Left forelimb (tissue), 1 donor: ENCODE measurements around the gene GTSF1L.

ENCODE experiments used
- DNase-seq: peaks from one replicate; pipeline ENCODE4 v3.0.0-alpha.2; 2018; ENCODE audit warnings: low spot score

GTSF1L gene

DNA sequence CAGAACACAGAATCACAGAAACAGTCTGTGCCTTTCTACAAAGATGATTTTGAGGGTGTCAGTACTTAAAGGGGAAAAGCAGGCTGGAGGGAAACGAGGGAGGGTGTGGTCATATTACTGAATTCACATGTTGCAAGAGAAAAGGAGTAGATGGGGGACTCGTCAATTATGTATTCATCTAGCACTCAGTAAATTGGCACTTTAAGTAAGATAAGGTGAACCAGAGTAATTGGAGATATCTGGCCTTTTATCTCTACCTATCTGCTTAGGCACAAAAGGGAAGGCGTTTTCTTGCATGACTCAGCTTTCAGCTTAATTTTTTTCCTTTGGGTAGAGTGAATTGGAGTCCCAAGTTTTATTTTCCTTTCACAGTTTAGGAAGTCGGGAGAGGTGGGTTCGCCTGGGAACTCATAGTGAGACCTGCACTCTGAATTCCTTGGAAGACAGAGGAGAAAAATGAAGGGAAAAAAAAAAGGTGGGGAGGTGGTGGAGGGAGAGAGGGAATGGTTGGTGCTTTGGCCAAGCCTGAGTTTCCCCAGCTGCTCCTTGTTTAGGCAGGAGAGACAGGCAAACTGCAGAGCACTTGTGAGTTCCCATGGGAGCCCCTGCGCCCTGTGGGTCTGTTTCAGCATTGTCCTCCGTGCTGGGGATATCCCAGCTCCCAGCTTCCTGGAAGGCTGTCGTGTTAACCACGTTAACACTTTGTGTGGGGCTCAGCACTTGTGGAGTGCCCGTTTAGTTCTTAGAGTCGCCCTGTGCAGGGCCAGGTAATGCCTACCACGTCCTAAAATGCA lies 19.7 kb upstream of the GTSF1L start:
- DNase-seq: no peak

DNA sequence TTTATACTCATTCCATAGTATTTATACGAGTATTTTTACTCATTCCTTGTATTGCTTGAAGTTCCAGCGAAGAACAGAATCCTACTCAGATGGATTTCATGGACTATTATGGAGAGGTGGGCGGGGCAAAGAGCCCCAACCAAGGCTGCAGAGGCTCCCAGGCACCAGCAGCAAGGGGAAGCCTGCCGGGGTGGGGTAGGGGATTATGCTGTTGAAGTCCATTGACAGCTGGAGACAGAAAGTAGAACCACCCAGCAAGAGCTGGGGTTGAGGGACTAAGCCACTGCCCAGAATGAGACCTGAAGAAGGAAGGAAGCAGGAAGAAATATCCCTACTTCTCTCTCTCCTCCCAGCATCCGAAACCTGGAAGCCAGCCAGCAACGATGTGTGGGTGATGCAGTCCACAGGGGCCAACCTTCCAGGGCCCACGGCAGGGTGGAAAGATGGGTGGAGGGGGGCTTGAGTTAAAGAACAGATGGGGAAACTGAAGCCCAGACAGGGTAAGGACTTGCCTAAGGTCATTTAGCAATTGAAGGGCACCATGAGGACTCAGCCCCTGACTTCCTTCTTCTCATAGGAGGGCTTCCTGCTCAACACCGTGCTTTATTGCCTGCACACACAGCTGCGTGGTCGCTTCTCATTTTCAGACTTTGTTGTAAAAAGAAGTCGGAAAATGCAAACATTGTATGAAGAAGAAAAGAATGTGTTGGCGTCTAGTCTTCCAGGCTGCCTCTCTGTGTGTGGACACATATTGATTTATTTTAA lies 18.3 kb upstream of the GTSF1L start:
- DNase-seq: no peak

DNA sequence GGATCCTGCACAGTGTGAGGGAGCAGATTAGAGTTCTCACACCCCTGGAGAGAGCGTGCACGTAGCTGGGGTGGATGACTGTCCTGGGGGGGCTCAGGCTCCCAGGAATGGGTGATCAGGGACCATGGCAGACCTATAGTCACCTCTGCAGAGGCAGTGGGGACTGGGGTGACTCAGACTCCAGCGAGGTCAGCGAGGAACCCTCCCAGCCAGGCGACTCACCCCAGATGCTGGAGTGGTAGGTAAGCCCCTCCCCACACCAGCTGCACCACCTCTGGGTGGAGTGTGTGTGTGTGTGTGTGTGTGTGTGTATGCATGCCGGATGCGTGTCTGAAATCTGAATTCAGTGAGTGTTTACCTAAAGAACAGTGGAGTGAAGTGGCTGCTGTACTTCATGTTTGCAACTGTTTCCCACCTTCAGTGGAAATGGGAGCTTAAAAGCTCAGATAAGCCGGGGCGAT lies 17.4 kb upstream of the GTSF1L start:
- no peak for DNase-seq

DNA sequence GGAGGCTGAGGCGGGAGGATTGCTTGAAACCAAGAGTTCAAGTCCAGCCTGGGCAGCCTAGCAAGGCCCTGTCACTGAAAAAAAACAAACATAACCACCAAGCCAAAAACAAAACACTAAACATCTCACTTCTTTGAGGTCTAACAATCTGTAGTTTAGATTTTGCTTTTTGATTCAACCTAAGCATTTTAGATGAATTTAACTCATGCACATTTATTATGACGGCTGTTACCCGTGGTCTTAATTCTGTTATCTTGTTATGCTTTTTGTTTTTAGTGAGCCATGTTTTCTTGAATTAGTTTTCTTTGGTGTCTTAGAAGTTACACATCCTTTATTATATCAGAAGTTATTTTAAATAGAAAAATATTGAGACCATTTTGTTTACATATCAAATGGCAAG lies 13.8 kb upstream of the GTSF1L start:
- DNase-seq: no peak

DNA sequence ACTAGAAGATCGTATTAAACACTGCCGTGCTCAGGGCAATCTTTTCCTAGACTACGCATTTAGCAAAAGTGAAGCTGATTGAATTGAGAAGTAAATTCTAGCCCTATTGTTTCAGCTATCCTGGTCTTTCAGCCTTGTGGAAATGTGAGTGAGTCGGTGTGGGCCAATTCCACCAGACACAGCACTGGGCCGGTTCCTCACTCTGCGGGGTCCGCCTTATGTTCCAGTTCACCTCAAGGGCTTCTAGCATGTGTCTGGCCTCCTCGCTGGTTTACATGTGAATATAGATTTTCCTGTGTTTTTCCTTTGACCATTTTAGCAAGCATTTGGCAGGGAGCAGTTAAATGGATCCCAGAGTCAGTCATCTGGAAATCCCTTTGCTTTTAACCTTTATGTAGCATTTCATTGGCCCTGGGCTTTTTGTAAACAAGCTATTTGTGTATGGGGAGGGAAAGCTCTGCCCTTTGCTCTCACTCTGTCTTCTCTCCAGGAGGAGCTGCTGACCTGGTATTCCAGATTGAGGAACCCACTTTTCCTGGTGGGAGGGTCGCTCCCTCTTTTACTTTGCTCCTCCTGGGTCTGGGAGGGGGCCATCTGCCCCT lies 12.4 kb upstream of the GTSF1L start:
- no peak for DNase-seq

DNA sequence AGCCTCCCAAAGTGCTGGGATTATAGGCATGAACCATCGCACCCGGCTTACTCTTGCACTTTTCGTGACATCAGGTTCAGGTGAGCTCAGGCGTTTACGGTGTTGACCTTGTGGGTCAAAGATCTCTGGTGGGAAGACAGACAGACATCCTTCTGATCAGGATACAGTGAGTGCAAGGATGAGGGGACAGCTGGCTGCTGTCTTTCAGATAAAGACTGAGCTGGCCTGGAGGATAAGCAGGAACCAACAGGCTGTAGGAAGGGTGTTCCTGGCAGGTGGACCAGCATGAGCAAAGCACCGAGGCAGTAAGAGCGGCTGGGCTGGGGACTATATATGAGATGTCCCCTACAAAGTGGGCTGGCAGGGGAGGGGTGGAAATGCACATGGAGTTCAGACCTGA lies 11.1 kb upstream of the GTSF1L start:
- no peak for DNase-seq

DNA sequence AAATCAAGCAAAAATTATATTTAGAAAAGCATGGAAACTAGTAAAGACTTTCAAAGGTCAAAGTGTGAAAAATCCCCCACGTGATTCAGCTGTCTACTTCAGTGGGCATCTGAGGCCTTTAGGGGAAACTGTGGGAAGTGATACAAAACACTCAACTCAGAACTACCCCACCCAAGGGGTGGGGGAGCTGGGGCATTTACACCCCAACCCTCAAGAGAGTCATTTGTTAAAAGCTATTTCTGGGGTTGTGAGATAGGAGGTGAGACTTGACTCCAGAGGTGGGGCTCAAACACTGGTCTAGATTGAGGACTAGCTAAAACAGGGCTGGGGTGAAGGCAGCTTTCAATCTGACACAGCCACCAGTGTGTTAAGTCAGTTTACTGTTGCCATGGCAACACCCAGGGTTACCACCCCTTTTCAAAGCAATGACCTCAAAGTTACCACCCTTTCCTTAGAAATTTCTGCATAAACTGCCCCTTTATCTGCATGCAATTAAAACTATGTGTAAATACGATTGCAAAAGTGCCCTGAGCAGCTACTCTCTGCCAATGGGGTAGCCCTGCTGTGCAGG lies 9.9 kb upstream of the GTSF1L start:
- DNase-seq: no peak

DNA sequence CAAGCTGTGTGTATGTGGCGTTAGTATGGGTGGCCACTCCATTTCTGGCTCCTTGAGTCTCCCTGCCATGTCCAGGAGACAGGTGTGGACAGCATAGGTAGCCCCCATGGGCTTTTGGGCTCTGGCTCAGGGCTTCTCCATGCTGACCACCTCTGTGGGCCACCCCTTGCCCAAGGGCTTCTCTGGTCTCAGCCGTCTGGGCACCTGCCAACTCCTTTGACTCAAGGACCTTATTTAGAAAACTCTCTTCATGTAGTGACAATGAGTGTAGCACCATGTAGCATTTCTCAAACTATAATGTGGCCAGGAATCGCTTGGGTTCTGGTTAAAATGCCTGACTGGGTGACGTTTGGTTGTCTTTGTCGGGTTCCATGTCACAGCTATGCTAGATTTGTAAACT lies 5.1 kb upstream of the GTSF1L start:
- no peak for DNase-seq

DNA sequence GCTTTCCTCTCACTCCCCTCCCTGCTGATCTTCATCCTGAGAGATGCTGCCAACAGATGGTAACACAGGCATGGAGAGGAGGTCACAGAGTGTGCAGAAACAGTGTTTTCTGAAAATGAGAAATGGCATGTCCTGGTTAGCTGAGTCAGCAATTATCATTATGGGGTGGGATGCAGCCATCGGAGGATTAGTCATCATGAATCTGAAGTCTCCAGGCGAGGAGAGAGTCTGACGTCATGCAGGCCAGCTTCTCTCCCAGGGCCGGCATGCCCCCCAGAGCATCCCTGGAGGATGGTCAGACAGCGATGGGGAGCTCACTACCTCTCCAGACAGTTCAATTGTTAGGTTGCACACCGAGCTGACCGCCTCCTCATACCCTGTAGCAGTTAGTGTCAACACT lies 4.7 kb upstream of the GTSF1L start:
- DNase-seq: no peak

DNA sequence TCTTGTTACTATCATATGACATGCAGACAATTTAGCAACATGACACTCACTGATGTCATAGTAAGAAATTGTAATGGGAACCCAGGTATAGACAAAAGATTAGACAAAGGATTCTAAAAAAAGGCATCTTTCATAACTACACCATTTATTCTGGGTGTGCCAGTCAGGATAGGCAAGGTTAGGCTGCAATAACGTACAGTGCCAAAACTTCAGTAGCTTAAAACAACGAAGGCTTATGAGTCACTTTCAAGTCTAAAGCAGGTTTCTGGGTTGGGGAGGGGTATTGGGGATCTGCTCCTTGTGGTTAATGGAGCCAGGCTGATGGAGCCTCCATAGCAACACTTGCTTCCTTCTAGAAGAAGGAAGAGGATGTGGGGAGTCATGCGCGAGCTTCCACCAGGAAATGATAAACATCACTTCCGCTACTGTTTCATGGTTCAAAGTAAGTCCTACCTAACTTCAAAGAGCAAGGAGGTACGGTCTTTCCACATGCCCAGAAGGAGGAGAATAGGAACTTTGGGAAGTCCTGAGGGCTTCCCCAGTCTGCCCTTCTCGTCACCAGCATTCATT lies 2.0 kb upstream of the GTSF1L start:
- DNase-seq: no peak

DNA sequence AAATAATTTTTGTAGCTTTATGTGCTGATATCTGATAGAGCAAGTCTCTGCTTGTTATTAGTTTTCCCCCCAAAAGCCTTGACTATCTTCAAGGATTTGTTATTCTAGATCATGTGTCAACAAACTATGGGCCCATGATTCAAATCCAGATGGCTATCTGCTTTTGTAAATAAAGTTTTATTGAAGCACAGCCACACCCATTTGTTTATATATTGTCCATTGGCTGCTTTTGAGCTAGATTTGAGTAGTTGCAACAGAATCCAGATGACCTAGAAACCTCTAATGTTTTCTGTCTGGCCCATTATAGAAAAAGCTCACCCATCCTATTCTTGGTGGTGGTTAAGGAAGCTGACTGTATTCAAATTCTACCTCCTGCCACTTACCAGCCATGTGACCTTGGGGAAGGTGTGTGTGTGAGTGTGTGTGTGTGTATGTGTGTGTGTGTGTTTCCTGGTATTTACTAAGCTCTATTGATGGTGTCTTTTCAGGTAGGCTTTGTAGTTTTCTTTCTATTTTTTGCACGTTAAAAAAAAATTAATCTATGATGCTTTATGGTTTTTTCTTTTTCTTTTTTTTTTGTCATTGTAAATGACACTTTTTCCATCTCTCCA lies 1.3 kb upstream of the GTSF1L start:
- DNase-seq: no peak

DNA sequence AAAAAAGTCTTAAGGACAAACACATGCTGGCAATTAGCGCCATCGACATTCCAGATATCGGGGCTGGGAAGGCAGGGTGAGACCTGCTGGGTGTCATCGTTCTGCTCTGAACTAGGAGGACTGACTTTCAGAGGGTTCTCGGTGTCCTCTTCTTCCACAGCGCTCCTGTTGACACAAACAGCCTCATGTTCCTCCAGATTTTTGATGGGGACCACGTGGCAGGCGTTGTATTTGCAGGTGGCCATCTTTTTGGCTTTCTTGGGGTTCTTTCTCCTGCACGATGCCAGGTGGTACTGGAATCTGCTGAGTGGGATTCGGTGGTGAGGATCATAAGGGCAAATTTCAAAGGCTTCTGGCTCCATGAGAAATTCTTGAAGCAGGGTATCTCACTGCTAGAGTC lies 469 bp downstream of the GTSF1L start:
- no peak for DNase-seq

DNA sequence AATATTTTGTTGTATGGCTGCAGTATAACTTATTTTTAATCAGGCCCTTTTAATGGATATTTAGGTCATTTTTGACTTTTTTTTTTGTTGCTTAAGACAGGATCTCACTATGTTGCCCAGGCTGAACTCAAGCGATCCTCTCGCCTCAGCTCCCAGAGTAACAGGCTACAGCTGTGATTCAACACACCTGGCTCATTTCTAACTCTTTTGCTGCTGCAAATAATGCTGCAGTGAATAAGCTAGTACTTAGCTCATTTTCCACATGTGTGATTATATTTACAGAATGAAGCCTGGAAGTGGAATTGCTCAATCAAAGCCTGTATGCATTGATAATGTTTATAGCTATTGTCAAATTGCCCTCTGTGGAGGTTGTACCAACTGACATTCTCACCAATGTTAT lies 1.1 kb downstream of the GTSF1L start:
- no peak for DNase-seq

DNA sequence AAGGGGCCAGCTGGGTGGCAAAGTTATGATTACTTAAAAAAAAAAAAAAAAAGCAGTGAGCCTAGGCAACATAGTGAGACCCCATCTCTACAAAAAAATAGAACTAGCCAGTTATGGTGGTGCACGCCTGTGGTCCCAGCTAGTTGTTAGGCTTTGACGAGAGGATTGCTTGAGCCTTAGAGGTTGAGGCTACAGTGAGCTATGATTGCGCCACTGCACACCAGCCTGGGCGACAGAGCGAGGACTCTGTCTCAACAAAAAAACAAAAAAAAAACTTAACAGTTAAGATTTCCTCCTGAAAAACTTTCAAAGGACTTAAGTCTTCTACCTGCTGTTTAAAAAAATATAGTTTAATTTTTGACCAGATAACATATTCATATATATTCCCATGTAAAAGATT lies 2.4 kb downstream of the GTSF1L start:
- DNase-seq: no peak

DNA sequence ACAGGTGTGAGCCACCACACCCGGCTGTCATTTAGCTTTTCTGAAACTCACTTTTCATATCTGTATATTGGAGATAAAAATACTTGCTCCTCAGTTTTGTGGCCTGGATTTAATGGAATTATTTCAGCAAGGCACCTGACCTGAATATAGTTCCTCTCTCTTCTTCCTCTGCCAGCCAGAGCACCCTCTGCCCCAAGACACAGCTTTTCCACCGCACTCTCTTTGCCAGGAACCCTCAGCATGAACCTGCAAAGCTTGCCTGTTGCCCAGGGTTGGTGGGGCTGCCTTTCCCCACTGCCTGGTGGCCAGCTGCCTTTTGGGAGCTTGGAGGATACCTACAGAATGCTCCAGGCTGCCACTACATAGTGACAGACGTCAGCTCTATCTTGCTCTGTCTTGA lies 3.1 kb downstream of the GTSF1L start:
- no peak for DNase-seq

DNA sequence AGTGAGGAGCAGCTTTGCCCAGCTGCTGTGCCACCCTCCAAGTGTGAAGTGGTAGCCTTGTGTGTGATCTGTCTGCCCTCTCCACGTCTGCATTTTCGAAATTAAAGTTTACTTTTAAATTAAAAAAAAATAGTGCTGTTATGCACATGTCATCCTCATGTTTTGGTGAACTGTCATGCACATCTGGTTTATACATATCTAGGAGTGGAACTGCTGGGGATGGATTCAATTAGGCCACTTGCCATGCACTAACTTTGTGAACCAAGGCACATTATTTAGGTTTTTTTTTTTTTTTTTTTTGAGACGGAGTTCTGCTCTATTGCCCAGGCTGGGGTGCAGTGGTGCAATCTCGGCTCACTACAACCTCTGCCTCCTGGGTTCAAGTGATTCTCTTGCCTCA lies 3.6 kb downstream of the GTSF1L start:
- DNase-seq: no peak

DNA sequence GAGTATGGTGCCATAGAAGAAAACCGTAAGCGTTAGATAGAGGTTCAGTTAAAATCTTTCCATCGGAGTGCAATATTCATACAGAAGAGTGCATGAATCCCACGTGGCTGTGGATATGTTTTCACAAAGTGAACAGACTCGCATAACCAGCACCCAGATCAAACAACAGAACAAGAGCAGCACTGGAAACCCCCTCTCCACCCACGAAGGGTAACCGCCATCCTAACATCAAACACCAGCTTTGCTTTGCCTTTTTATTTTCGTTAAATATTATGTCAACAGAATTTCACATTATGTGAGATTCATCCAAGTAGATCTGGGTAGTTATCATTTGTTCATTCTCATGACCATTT lies 4.7 kb downstream of the GTSF1L start:
- DNase-seq: no peak

DNA sequence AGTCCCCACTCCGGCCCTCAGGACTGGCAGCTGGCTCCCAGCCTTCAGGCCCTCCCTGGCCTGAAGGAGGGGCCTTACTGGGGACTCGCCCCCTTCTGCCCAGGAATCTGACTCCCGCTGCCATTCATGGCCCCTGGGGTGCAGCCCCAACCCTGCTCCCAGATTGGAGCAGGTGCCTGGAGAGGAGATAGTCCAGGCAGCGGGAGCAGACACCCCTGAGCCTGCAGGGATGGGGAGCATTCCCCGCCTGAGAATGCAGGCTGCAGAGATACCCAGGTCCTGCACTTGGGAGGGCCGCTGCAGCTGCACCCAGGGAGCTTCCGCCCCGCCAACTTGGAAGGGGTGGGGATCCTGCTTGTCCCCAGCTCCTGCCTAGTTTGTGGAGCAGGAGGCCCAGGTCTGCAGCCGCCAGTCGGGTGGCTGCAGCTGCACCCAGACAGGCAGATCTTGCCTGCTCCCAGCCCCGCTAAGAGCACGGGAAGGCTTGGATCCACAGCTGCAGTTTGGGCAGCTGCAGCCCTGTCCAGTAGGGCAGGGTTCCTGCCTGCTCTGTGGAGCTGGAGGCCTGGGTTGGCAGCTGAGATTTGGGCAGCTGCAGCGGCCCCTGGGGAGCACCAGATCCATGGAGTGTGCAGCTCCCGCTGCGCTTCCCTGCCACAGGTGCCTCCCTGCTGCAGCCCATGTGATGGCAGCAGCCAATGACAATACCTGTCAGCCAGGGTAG lies 5.2 kb downstream of the GTSF1L start:
- DNase-seq: no peak

DNA sequence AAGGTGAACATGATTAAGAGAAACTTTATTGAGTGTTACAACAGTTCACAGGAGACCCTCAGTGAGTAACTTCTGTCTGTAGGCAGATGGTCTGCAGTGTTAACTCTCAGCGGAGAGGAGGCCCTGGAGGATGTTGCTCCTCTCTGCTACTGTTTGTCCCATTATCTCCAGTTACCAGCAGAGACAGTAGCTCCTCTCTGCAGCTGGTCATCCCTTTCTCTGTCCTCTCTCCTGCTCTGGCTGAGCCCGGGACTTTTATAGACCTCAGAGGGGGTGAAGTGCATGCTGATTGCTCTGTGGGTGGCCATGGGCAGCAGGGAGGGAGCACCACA lies 5.7 kb downstream of the GTSF1L start:
- DNase-seq: no peak

DNA sequence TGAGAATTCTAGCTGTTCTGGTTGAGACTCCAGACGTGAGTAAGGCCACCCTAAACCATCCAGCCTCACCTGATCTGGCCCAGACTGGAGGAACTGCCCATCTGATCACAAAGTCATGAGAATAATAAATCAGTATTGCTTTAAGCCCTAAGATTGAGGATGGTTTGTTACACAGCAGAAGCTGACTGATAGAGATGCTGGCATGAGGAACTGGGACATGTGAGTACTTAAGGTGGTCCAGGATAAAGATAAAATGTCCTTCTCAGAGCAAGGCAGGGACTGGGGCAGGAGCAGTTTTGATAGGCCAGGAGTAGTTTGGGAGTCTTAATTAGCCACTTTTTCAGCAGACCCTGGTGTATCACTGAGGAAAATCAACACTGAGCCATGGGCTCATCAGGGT lies 6.8 kb downstream of the GTSF1L start:
- DNase-seq: no peak

DNA sequence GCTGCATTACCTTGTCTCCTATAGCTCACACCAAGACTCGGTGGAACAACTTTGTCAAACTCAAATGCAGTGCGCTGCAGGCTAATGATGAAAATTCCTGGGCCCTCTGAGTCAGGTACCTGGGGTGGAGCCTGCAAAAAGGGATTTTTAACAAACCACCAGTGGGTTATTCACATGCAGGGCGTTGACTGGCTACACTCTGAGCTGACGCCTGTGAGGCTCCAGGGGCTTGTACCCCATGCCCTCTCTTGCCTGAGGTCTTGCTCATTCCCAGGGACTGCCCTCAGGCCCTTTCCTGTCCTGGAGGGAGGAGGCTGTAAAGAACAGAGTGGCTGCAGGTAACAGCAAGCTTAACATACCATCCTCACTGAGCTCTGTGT lies 9.2 kb downstream of the GTSF1L start:
- no peak for DNase-seq
